HEK293 (cell line): ENCODE data around the gene SLC1A3.

Experiments
- CTCF ChIA-PET: fragments of 350-600 bp; formaldehyde crosslinking; extraction: SDS; loops from one replicate; lab custom pipeline; 2021; ENCODE audit warnings: antibody characterized with exemption; lab: Yijun Ruan, JAX
- POLR2A ChIA-PET: fragments of 300-600 bp; formaldehyde crosslinking; extraction: SDS; loops from one replicate; lab custom pipeline; 2020; ENCODE audit warnings: antibody characterized with exemption, inconsistent platforms; lab: Yijun Ruan, JAX
- H3K27ac ChIP-seq: fragments of 200-500 bp; sonication (Bioruptor generic); 2 replicates; pipeline ENCODE4 v1.5.1; 2014; ENCODE audit warnings: low read depth, low read length, control low read depth, inconsistent platforms; ENCODE audit errors: extremely low read depth
- H3K36me3 ChIP-seq, 2 experiments: fragments of 200-500 bp in 1 of 2; sonication (Bioruptor generic) in 1 of 2; 1 replicate in 1 of 2; 2 replicates in 1 of 2; pipeline ENCODE4 v1.5.1; 2014 to 2017; ENCODE audit warnings: inconsistent platforms in 2 of 2, low read length in 2 of 2; ENCODE audit not compliant: control insufficient read depth in 2 of 2, insufficient read depth in 1 of 2
- H3K4me1 ChIP-seq: fragments of 200-500 bp; sonication (Bioruptor generic); 2 replicates; pipeline ENCODE4 v1.5.1; 2014; ENCODE audit warnings: mild to moderate bottlenecking, low read length, inconsistent platforms; ENCODE audit not compliant: control insufficient read depth, insufficient read depth
- H3K4me3 ChIP-seq: 2 replicates; pipeline ENCODE4 v1.5.1; 2011; ENCODE audit warnings: low read depth, mild to moderate bottlenecking, control low read depth, low read length, moderate library complexity
- H3K9me3 ChIP-seq: fragments of 200-500 bp; sonication (Bioruptor generic); 2 replicates; pipeline ENCODE4 v1.5.1; 2014; ENCODE audit warnings: low read depth, low read length, inconsistent platforms; ENCODE audit not compliant: control insufficient read depth, insufficient read depth
- BCL11B ChIP-seq: fragments of 450-650 bp; formaldehyde crosslinking; IDR thresholded peaks from 2 replicates; pipeline ENCODE4 v1.5.1; 2016; ENCODE audit warnings: low read depth, missing biosample characterization, missing genetic modification characterization
- PRDM1 ChIP-seq: fragments of 450-650 bp; formaldehyde crosslinking; IDR thresholded peaks from 2 replicates; pipeline ENCODE4; 2016; ENCODE audit warnings: missing biosample characterization, missing genetic modification characterization
- PRDM4 ChIP-seq: fragments of 450-650 bp; formaldehyde crosslinking; IDR thresholded peaks from 2 replicates; pipeline ENCODE4 v1.5.1; 2017; ENCODE audit warnings: missing biosample characterization, missing genetic modification characterization
- TSHZ1 ChIP-seq: fragments of 450-650 bp; formaldehyde crosslinking; IDR thresholded peaks from 2 replicates; pipeline ENCODE4 v1.5.1; 2016; ENCODE audit warnings: missing biosample characterization, missing genetic modification characterization, borderline replicate concordance
- ZBTB10 ChIP-seq: fragments of 450-650 bp; formaldehyde crosslinking; IDR thresholded peaks from 2 replicates; pipeline ENCODE4 v1.5.1; 2016; ENCODE audit warnings: missing biosample characterization, missing genetic modification characterization
- ZBTB17 ChIP-seq: fragments of 450-650 bp; formaldehyde crosslinking; IDR thresholded peaks from 2 replicates; pipeline ENCODE4 v1.5.1; 2016; ENCODE audit warnings: missing biosample characterization, missing genetic modification characterization
- ZBTB44 ChIP-seq: fragments of 450-650 bp; IDR thresholded peaks from 2 replicates; pipeline ENCODE4 v1.5.1; 2018; ENCODE audit warnings: missing biosample characterization, mild to moderate bottlenecking, missing genetic modification characterization
- ZBTB48 ChIP-seq: fragments of 450-650 bp; formaldehyde crosslinking; IDR thresholded peaks from 2 replicates; pipeline ENCODE4 v1.5.1; 2016; ENCODE audit warnings: missing biosample characterization, missing genetic modification characterization
- ZNF10 ChIP-seq: fragments of 450-650 bp; formaldehyde crosslinking; IDR thresholded peaks from 2 replicates; pipeline ENCODE4 v1.5.1; 2017; ENCODE audit warnings: missing biosample characterization, missing genetic modification characterization
- ZNF148 ChIP-seq: fragments of 450-650 bp; formaldehyde crosslinking; IDR thresholded peaks from 2 replicates; pipeline ENCODE4 v1.5.0; 2017; ENCODE audit warnings: missing biosample characterization, missing genetic modification characterization, borderline replicate concordance
- ZNF37A ChIP-seq: fragments of 450-650 bp; IDR thresholded peaks from 2 replicates; pipeline ENCODE4 v1.5.1; 2018; ENCODE audit warnings: missing biosample characterization, missing genetic modification characterization
- ZNF391 ChIP-seq: fragments of 450-650 bp; formaldehyde crosslinking; IDR thresholded peaks from 2 replicates; pipeline ENCODE4 v1.5.1; 2016; ENCODE audit warnings: low read depth, missing biosample characterization, missing genetic modification characterization, borderline replicate concordance
- ZNF404 ChIP-seq: fragments of 450-650 bp; formaldehyde crosslinking; IDR thresholded peaks from 2 replicates; pipeline ENCODE4 v1.5.1; 2017; ENCODE audit warnings: missing biosample characterization, missing genetic modification characterization
- ZNF423 ChIP-seq: fragments of 450-650 bp; formaldehyde crosslinking; IDR thresholded peaks from 2 replicates; pipeline ENCODE4 v1.5.1; 2016; ENCODE audit warnings: missing biosample characterization, missing genetic modification characterization
- ZNF426 ChIP-seq: fragments of 450-650 bp; formaldehyde crosslinking; IDR thresholded peaks from 2 replicates; pipeline ENCODE4 v1.5.1; 2017; ENCODE audit warnings: missing biosample characterization, missing genetic modification characterization, mild to moderate bottlenecking, inconsistent platforms, moderate library complexity
- ZNF514 ChIP-seq: fragments of 450-650 bp; formaldehyde crosslinking; IDR thresholded peaks from 2 replicates; pipeline ENCODE4 v1.5.1; 2016; ENCODE audit warnings: missing biosample characterization, missing genetic modification characterization
- ZNF530 ChIP-seq: fragments of 450-650 bp; formaldehyde crosslinking; IDR thresholded peaks from 2 replicates; pipeline ENCODE4 v1.5.1; 2016; ENCODE audit warnings: low read depth, missing biosample characterization, missing genetic modification characterization
- ZNF585B ChIP-seq: fragments of 450-650 bp; formaldehyde crosslinking; IDR thresholded peaks from 2 replicates; pipeline ENCODE4 v1.5.1; 2016; ENCODE audit warnings: missing biosample characterization, missing genetic modification characterization
- ZNF600 ChIP-seq: fragments of 450-650 bp; formaldehyde crosslinking; IDR thresholded peaks from 2 replicates; pipeline ENCODE4 v1.5.1; 2016; ENCODE audit warnings: missing biosample characterization, missing genetic modification characterization
- ZNF623 ChIP-seq: fragments of 450-650 bp; formaldehyde crosslinking; IDR thresholded peaks from 2 replicates; pipeline ENCODE4 v1.5.1; 2016; ENCODE audit warnings: missing biosample characterization, missing genetic modification characterization
- ZNF654 ChIP-seq: fragments of 450-650 bp; formaldehyde crosslinking; IDR thresholded peaks from 2 replicates; pipeline ENCODE4 v1.5.1; 2016; ENCODE audit warnings: low read depth, missing biosample characterization, missing genetic modification characterization
- ZNF670 ChIP-seq: fragments of 450-650 bp; formaldehyde crosslinking; IDR thresholded peaks from 2 replicates; pipeline ENCODE4 v1.5.1; 2016; ENCODE audit warnings: missing biosample characterization, missing genetic modification characterization, low read depth
- ZNF777 ChIP-seq: fragments of 450-650 bp; formaldehyde crosslinking; IDR thresholded peaks from 2 replicates; pipeline ENCODE4 v1.5.1; 2017; ENCODE audit warnings: missing biosample characterization, missing genetic modification characterization, borderline replicate concordance
- TF ChIP-seq, protein P1 (sequence below): fragments of 450-650 bp; formaldehyde crosslinking; IDR thresholded peaks from 2 replicates; pipeline ENCODE4; 2016; ENCODE audit warnings: missing biosample characterization, missing genetic modification characterization

The SLC1A3 gene

GRCh38 chr5:36585701-36586100 is 20.7 kb upstream of the SLC1A3 start (continued):
- TF ChIP-seq PRDM4 (tag by site-specific recombination): no peak
- no peak for TF ChIP-seq ZBTB48 (tag by site-specific recombination)
- no peak for TF ChIP-seq PRDM1
- no peak for TF ChIP-seq ZNF404 (tag by site-specific recombination)
- no peak for TF ChIP-seq ZNF600
- TF ChIP-seq, protein P1, sequence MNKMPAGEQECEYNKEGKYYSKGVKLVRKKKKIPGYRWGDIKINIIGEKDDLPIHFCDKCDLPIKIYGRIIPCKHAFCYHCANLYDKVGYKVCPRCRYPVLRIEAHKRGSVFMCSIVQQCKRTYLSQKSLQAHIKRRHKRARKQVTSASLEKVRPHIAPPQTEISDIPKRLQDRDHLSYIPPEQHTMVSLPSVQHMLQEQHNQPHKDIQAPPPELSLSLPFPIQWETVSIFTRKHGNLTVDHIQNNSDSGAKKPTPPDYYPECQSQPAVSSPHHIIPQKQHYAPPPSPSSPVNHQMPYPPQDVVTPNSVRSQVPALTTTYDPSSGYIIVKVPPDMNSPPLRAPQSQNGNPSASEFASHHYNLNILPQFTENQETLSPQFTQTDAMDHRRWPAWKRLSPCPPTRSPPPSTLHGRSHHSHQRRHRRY (tag by site-specific recombination): no peak
- no peak for TF ChIP-seq ZNF391 (tag by site-specific recombination)
- TF ChIP-seq ZNF777 (tag by site-specific recombination): no peak

DNA sequence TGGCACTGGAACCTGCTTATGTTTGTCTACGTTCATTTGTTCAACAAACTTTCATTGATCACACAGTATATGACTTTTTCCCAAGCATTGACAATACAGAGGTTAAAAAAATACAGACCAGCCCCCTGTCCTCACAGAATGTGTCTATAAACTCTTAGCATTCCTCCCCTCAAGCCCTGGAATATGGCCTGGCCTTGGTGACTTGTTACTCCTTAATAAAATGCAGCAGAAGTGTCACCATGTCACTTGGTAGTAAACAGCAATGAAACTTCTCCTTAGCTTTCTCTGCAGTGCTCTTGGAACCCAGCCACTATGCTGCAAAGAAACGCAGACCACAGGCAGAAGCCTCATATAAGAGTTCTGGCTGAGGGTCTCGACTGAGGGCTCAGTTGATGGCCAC is 19.1 kb upstream of the SLC1A3 start:
- ChIA-PET CTCF (interaction anchor here (0.5 to 0.7 kb wide), 2 partner anchors 9 to 172 kb away, joined by 4 to 5 read pairs; no protein-coding TSS in a partner anchor), POLR2A (no interaction called here)
- Histone ChIP-seq H3K4me1 (peaks cover 7% of the 10 kb centered on the region), H3K27ac (no peak overlapping the region), H3K36me3 (no peaks in the 10 kb centered on the region), H3K9me3 (no peaks in the 10 kb centered on the region), H3K4me3 (no peak overlapping the region)
- no peak for TF ChIP-seq ZNF148 (tag by site-specific recombination)
- TF ChIP-seq BCL11B (tag by site-specific recombination): no peak
- TF ChIP-seq ZNF585B (tag by site-specific recombination): no peak
- no peak for TF ChIP-seq ZBTB44
- no peak for TF ChIP-seq ZNF426 (tag by site-specific recombination)
- no peak for TF ChIP-seq ZBTB10 (tag by site-specific recombination)
- no peak for TF ChIP-seq ZBTB17 (tag by site-specific recombination)
- TF ChIP-seq TSHZ1 (tag by site-specific recombination): no peak
- no peak for TF ChIP-seq ZNF514 (tag by site-specific recombination)
- TF ChIP-seq ZNF670: no peak
- TF ChIP-seq ZNF10 (tag by site-specific recombination): no peak
- no peak for TF ChIP-seq ZNF623 (tag by site-specific recombination)
- no peak for TF ChIP-seq ZNF654 (tag by site-specific recombination)
- no peak for TF ChIP-seq ZNF423 (tag by site-specific recombination)
- no peak for TF ChIP-seq ZNF37A (tag by site-specific recombination)
- TF ChIP-seq ZNF530 (tag by site-specific recombination): no peak
